Left lung (tissue), 10 donors: ENCODE results near the gene DHRS3. TPM values are rescaled to one million over a fixed set of nuclear protein-coding genes. Genes with fewer than 3 reads are reported as not detected.

ENCODE experiments used
- ATAC-seq: fragments of 200-7000 bp; cut with Tn5 transposase; one replicate; pipeline ENCODE4 v1.9.1; 2020; ENCODE audit warnings: moderate library complexity
- DNase-seq, 4 donors: peaks; one replicate each; pipeline ENCODE4 v3.0.0-alpha.2; 2013 to 2020
- H3K27ac ChIP-seq, 2 donors: fragments of 200-600 bp; sonication (generic) in 1 of 2; one replicate each; pipeline versions ENCODE4 v1.5.0 to v1.8.0; 2020 to 2021
- H3K27me3 ChIP-seq, 2 donors: fragments of 200-600 bp; sonication (generic) in 1 of 2; one replicate each; pipeline versions ENCODE4 v1.5.0 to v1.8.0; 2020 to 2021
- H3K36me3 ChIP-seq, 2 donors: fragments of 200-600 bp; sonication (generic) in 1 of 2; one replicate each; pipeline versions ENCODE4 v1.5.0 to v1.8.0; 2020 to 2021
- H3K4me1 ChIP-seq, 2 donors: fragments of 200-600 bp; one replicate each; pipeline ENCODE4 v1.8.0; 2021
- H3K4me3 ChIP-seq, 2 donors: fragments of 200-600 bp; sonication (generic) in 1 of 2; one replicate each; pipeline versions ENCODE4 v1.5.0 to v1.8.0; 2020 to 2021; ENCODE audit warnings: mild to moderate bottlenecking in 1 of 2
- H3K9me3 ChIP-seq, 2 donors: fragments of 200-600 bp; sonication (generic) in 1 of 2; one replicate each; pipeline versions ENCODE4 v1.5.0 to v1.8.0; 2020 to 2021
- CTCF ChIP-seq, 2 donors: fragments of 200-600 bp; sonication (generic) in 1 of 2; IDR thresholded peaks; one replicate each; pipeline versions ENCODE4 v1.5.0 to v1.8.0; 2021; ENCODE audit warnings: antibody characterized with exemption in 2 of 2
- intact Hi-C, 2 donors: fragments of 100-400 bp; cut with DNase I; formaldehyde crosslinking; loops; one replicate each; pipeline versions ENCODE4 v1.11.2 to v1.14.2; 2022
- polyA plus RNA-seq, 6 donors: library from polyadenylated mRNA; unstranded; fragments of 120-200 nt; gene quantifications; one replicate each; pipeline ENCODE4 v1.2.1, GENCODE V29; 2013; ENCODE audit not compliant: insufficient read length in 6 of 6
- total RNA-seq, 2 donors: library from RNA; stranded (reverse); fragmentation: NEBNext Ultra II Directional; extraction: Animal tissue kit (Norgen Biotek cat#: 25700); gene quantifications; one replicate each; pipeline ENCODE4 v1.2.1, GENCODE V29; 2021
- donor health status: DM: no; HTN: yes; CAD: no.
- donor health status: DM: no; HTN: no; CAD: no.

The DHRS3 gene
- total and polyA plus RNA-seq, 8 donors, result 37.3 to 120 (median 43.7) TPM

GRCh38 chr1:12607263-12607662, 10.7 kb downstream of the DHRS3 start:
- DNase-seq (no peak), ATAC-seq (no peak)
- no peak for TF ChIP-seq CTCF (IDR thresholded peaks at IDR 0.05)
- no peak overlapping the region for H3K4me3 ChIP-seq
- peaks cover 0 to 7% of the 10 kb centered on the region in 2 donors for H3K9me3 ChIP-seq
- peaks cover 0 to 10% of the 10 kb centered on the region in 2 donors for H3K36me3 ChIP-seq
- H3K27me3 ChIP-seq, result no peaks in the 10 kb centered on the region
- H3K4me1 ChIP-seq, result peaks cover 18 to 38% of the 10 kb centered on the region in 2 donors
- H3K27ac ChIP-seq, result no peak overlapping the region
- intact Hi-C loops, result no loop called here

GRCh38 chr1:12604986-12605385, 13.0 kb downstream of the DHRS3 start:
- no peak overlapping the region for H3K4me3 ChIP-seq
- no peak overlapping the region for H3K27ac ChIP-seq
- peaks cover 0 to 7% of the 10 kb centered on the region in 2 donors for H3K9me3 ChIP-seq
- no peak for TF ChIP-seq CTCF (IDR thresholded peaks at IDR 0.05)
- ATAC-seq, result no peak
- H3K4me1 ChIP-seq, result peaks cover 23 to 55% of the 10 kb centered on the region in 2 donors
- no peaks in the 10 kb centered on the region for H3K36me3 ChIP-seq
- intact Hi-C loops, result no loop called here
- no peak for DNase-seq
- no peaks in the 10 kb centered on the region for H3K27me3 ChIP-seq

- peak in 2 of 4 donors; percentile 57 to 60 for DNase-seq
- H3K4me1 ChIP-seq, result peaks cover 23 to 60% of the 10 kb centered on the region in 2 donors
- peaks cover 0 to 7% of the 10 kb centered on the region in 2 donors for H3K9me3 ChIP-seq
- peak overlapping the region; percentile 23 to 50 for H3K27ac ChIP-seq
- H3K4me3 ChIP-seq, result no peak overlapping the region
- ATAC-seq, result peak; percentile 91
- no peaks in the 10 kb centered on the region for H3K27me3 ChIP-seq
- intact Hi-C loops, result no loop called here
- no peaks in the 10 kb centered on the region for H3K36me3 ChIP-seq
- no peak for TF ChIP-seq CTCF (IDR thresholded peaks at IDR 0.05)
Measured at GRCh38 chr1:12604114-12604874, 13.7 kb downstream of the DHRS3 start.

GRCh38 chr1:12603224-12603623, 14.8 kb downstream of the DHRS3 start:
- TF ChIP-seq CTCF (IDR thresholded peaks at IDR 0.05), result no peak
- DNase-seq (no peak), ATAC-seq (no peak)
- Histone ChIP-seq H3K36me3 (no peaks in the 10 kb centered on the region), H3K27ac (peak overlapping the region in 1 of 2 donors; percentile 50), H3K4me1 (peaks cover 23 to 62% of the 10 kb centered on the region in 2 donors), H3K27me3 (no peaks in the 10 kb centered on the region), H3K4me3 (no peak overlapping the region), H3K9me3 (peaks cover 0 to 7% of the 10 kb centered on the region in 2 donors)
- intact Hi-C loops, result no loop called here

GRCh38 chr1:12602659-12603024, 15.4 kb downstream of the DHRS3 start:
- TF ChIP-seq CTCF (IDR thresholded peaks at IDR 0.05), result no peak
- no peak overlapping the region for H3K4me3 ChIP-seq
- ATAC-seq, result no peak

More at GRCh38 chr1:12602659-12603024, 15.4 kb downstream of the DHRS3 start:
- no peak for DNase-seq
- peaks cover 23 to 67% of the 10 kb centered on the region in 2 donors for H3K4me1 ChIP-seq
- H3K27me3 ChIP-seq, result no peaks in the 10 kb centered on the region
- no peaks in the 10 kb centered on the region for H3K36me3 ChIP-seq
- intact Hi-C loops, result no loop called here
- H3K27ac ChIP-seq, result no peak overlapping the region
- peaks cover 0 to 7% of the 10 kb centered on the region in 2 donors for H3K9me3 ChIP-seq
